Measurements from ENCODE around the gene MYO10.

- no peak for TF ChIP-seq POLR2A (IDR thresholded peaks at IDR 0.05)
- TF ChIP-seq, protein P1, sequence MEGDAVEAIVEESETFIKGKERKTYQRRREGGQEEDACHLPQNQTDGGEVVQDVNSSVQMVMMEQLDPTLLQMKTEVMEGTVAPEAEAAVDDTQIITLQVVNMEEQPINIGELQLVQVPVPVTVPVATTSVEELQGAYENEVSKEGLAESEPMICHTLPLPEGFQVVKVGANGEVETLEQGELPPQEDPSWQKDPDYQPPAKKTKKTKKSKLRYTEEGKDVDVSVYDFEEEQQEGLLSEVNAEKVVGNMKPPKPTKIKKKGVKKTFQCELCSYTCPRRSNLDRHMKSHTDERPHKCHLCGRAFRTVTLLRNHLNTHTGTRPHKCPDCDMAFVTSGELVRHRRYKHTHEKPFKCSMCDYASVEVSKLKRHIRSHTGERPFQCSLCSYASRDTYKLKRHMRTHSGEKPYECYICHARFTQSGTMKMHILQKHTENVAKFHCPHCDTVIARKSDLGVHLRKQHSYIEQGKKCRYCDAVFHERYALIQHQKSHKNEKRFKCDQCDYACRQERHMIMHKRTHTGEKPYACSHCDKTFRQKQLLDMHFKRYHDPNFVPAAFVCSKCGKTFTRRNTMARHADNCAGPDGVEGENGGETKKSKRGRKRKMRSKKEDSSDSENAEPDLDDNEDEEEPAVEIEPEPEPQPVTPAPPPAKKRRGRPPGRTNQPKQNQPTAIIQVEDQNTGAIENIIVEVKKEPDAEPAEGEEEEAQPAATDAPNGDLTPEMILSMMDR (IDR thresholded peaks at IDR 0.05): no peak
Measured at GRCh38 chr5:16784088-16784487, 152.0 kb downstream of the MYO10 start.
